Putamen (tissue), 1 donor: Measurements from ENCODE around the gene EPB41.
"Not testable (repeated sequence)": the region's sequence is repeated elsewhere in the genome, so short reads cannot be mapped to it uniquely, and the experiment has no call there.

Experiments
- DNase-seq: peaks from one replicate; pipeline ENCODE4 v3.0.0-alpha.2; 2016; ENCODE audit warnings: low spot score

EPB41 gene

DNA sequence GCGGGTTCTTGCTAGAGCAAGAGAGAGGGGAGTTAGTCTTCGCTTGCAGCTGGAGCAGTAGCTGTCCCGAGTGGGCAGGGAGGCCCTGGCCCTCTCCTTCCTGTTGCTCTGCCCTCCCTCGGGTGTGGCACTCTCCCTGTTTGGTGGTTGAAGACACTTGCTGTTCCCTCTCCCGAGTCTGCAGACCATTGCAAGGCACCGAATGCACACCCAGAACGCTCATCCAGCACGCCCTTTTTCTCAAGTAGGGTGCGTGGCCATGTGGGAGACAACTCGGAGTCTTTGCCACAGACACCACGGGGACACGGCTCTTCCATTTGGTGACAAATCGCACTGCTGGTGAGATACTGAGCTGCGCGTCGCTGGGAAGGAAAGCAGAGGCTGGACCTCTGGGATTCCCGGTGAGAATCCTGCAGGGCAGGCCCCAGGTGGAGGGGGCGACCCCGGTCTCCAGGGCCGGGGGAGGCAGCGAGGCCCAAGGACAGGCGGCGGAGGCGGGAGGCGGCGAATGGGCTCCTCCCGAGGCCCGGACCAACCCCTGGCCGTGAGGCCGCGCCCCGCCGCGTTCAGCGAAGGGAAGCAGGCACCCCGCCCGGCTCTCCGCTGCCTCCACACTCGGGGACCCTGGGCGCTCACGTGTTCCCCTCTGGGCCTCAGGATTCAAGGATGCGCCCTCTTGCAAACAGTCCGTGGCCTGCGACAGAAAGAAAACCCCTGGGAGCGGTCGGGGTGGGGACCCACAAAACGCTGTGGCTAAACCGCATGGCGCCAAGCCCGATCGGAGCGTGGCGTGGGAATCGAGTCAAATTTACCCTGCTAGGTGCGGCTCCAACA lies 219.7 kb downstream of the EPB41 start:
- DNase-seq: no peak

DNA sequence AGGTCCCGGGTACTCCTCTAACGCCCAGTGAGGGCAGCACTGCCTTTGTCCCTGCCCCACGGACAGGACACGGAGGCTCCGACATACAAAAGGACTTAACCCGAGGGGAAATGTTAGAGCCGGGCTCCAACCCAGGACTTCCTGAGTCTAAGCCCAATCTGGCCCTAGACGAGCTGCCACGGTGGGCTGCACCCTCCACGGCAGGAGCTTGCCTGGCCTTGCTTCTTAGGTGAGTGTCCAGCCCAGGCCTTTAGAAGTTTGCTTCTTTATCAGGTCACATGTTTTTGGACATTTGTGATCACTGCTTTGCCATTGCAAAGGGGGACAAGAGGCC lies 220.3 kb downstream of the EPB41 start:
- no peak for DNase-seq

DNA sequence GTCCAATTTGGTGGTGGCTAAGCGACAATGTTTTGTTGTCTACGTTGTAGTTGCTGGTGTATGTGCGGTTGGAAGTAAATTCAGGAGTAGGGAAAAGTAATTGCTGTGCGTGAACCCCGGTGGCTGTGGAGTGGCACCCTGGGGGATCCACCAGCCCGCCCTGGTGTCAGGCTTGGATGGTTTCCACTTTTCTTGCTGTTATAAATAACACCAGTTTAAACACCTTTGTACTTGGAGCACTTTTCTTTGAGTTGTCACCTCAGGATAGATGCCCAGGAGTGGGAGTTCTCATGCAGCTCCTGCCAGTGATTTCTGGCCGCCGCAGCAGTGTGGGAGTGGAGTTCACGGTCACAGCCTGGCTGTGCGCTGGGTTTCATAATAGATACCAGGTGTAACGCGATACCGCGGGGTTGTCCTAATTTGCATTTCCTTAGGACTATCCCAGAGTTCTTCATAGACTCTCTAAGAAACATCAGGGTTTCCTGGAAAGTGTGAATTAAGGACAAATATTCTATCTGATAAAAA lies 222.1 kb downstream of the EPB41 start:
- no peak for DNase-seq

DNA sequence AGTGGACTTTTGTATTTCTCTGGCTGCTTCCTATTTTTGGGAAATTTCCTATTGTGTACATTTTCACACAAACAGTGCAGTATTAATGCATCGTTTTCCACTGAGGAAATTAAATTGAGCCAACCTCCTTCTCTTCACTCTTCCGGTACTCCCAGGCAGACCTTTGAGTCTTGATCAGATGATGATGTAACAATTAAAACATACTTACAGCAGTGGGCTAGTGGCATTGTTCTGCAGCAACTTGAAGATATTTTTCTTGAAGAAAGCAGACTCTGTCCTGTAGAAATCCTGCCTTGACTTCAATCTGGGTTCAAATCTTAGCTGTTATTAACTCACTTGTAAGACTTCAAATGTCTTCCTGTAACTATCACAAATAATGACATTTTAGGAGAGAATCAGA lies 228.3 kb downstream of the EPB41 start:
- no peak for DNase-seq

DNA sequence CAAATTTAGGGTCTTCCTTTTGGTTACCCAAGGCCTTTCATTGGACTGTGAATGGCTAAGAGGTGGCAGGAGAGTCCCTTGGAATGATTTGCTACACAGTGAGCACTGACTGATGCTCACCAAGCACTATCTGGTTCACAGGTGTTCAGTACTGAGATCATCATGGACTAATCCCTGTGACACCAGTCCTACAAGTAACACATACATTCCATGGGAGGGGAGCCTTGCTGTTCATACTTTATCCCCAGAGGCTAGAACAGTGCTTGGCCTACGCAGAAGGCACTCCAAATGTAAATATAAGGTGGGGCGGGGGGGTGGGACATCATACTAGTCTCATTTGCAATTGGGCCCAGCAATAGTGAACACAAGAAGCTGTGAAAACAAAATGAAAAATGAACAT lies 229.8 kb downstream of the EPB41 start:
- no peak for DNase-seq

DNA sequence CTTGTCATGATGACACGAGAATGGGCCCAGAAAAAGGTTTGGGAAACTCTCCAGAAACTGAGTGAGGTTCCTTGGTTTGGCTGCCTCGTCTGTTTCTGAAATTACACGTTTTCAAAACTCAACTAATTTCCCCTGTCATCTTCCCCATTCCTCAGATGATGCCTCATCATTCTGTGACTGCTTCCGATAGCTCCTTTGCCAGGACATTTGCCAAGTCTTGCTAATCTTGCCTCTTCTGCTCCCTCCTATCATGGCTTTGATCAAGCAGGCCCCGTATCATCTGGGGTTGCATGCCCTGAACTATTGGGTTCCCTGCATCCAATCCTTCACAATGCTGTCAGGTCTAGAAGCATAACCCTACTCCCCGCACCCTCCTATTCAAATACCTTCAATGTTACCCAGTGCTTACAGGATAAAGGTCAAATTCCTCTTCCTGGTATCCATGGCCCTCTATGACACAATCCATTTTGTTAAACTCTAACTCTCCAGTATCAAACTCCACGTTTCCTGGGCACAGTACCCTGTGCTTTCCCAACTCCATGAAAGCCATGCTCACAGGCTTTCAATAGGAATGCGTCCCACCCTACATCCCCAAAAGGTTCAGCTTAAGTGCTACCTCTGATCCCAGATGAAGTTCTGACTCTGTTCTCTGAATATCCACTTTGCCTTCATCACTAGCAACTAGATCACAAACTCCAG lies 231.5 kb downstream of the EPB41 start:
- DNase-seq: no peak

DNA sequence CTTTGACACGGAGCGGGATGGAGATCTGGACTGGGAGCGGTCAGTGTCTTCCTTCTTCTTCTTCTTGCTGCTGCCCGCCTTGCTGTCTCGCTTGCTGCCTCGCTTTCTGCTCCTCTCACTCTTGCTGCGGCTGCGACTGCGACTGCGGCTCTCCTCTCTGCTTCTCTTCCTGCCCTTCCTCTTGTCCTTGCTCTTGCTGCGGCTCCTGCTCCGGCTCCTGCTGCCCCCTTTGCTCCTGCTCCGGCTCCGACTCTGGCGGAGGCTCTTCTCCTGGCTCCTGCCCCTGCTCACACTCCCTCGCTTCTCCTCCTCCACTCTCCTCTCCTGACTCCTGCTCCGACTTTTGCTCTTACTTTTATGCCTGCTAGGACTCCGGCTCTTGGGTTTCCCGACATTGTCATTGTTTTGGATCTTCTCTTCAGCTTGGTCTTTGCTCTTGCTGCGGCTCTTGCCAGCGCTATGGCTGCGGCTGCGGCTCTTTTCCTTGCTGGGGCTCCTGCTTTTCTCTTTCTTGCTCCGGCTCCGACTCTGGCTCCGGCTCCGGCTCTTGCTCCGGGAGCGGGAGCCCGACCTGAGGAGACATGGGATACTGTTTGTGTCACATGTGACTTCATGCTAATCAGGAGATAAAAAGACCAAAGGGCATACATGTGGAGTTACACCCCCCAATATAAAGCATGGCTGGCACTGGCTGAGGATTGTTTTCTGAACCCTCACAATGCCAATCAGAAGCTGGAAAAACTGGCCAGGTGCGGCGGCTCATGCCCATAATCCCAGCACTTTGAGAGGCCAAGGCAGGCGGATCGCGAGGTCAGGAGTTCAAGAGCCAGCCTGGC lies 234.5 kb downstream of the EPB41 start:
- DNase-seq: no peak

DNA sequence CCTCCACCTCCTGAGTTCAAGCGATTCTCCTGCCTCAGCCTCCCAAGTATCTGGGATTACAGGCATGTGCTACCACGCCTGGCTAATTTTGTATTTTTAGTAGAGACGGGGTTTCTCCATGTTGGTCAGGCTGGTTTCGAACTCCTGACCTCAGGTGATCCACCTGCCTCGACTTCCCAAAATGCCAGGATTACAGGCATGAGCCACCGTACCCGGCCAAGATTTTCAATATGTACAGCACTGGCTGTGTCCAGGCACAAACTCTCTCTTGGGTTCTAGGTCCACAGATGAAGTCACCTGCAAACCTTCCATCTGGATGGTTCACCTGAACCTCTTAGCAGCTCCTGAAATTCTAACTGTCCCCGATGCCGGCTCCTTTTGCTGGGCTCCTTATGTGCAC lies 236.0 kb downstream of the EPB41 start:
- not testable (repeated sequence) for DNase-seq

DNA sequence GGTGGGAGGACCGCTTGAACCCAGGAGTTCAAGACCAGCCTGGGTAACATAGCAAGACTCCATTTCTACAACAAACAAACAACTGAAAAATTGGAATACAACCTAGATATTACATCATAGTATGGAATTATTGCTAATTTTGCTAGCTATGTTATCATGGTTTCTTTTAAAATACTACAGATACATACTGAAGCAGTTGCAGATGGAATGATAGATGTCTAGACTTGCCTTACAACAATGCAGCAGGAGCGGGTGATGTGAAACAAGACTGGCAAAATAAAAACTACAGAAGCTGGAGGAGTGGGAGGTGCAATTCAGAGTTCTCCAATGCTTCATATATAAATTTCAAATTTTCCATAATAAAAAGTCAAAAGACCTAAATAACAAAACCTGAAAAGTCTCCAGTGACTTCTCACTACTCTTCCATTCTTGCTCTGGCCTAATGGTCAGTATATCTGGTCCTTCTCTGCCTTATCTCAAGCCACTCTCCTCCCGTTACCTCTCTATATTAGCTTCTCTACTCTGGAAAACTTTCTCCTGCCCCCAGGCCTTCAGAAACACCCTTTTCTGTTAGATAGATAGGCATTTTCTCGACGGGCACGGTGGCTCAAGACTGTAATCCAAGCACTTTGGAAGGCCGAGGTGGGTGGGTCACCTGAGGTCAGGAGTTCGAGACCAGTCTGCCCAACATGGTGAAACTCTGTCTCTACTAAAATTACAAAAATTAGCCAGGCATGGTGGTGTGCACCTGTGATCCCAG lies 237.9 kb downstream of the EPB41 start:
- no peak for DNase-seq

DNA sequence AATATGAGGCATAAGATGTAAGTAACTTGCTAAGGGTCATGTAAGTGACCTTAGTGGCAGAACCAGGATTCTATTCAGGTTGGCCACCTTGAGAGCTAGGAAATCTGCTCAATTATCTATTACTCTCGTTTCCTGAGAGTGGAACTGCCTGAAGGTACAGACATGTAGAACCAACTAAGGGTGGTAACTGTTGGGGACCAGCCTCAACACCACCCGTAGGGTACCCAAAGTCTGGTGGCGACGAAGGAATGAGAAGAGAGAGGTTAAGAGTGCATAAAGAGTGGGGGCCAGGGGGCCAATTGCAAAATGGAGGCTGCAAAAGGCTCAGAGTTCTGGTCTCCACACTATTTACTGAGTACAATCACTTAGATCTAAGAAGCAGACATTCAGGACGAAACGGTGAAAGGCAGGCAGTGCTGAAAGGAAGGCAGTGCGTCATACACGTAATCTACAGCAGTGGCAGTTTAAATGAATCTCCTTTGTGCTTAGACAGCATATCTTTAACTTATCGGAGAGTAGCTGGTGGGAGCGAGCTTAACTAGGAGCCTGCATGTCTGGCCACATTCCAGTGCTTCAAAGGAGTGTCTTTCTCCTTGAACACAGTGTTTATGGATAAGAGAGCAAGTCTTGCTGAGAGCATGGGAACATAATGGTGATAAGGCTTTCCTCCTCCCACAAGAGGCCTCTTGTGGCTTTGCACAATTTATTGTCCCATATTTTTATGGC lies 242.3 kb downstream of the EPB41 start:
- no peak for DNase-seq

DNA sequence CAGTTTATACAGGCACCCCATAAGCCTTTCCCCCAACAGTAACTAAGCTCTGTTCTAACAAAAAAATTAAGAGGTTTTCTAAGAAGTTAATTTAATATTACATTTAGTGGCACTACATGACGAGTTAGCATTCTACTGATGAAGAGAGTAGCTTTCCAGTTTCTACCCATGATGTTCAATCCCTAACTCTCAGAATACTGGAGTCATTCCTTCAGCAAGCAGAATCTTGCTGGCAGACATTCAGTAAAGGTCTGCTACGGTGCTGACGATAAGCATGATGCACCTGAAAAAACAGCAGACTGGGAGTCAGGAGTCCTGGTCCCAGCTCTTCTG lies 242.9 kb downstream of the EPB41 start:
- no peak for DNase-seq

DNA sequence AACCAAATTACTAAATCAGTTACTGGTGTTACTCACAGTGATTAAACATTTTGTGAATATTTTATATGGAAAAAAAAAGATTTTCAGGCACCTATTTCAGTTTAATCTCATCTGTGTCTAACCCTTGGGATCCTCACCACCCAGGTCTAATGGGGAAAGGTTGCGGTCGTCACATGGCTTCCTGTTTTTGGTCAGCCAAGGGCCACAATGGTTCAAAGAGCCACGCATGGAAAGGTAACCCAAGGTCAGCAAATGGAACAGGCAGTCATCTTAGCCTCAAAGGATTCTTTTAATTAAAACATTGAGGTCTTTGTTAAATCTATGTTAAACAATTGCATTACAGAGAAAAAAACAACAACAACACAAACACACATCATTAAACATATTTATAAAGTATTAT lies 245.4 kb downstream of the EPB41 start:
- no peak for DNase-seq

DNA sequence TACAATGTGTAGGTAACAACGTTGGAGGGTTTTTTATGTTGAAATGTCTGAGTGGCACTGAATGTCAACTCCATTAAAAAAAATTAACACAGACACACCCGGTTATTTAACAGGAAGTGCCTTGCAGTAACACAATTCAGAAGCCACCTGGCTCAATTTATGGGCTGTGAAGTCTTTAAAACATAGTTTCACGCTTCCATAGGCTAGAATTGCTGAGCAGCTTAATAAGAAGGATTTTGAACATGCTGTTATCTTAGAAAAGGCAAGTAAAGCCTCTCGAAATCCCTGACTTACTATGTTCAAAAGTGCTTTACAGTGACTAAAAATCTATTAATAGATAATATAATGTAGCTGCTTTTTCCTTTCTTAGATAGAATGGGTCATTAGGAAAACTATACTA lies 247.7 kb downstream of the EPB41 start:
- DNase-seq: no peak

DNA sequence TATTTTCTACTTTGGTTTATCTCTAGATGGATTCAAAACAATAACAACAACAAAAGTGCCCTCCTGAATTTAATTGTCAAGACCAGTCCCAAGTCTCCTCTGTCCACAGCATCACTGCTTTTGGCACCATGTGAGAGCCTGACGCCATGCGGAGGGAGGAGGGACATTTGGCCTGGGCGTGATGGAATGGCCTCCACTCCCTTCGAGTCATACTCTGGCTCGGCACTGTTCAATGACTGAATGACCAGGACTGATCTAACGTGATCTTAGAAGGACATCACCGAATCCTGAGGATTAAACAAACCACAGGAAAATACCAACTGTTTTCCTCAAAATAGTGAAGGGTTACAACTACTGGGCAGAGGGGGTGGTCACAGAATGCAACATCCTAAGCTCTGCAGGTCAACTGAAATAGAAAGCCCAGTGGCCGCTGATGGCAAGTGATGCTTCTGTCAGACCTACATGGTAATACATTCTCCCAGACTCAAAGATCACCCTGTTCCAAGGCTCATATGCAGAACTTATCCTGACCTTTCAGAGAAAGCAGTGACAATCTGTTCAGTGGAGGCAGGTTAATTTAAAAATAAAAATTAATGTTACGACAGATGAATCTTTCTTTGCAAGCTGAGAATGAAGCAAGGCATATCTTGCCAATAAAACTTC lies 248.2 kb downstream of the EPB41 start:
- DNase-seq: no peak

DNA sequence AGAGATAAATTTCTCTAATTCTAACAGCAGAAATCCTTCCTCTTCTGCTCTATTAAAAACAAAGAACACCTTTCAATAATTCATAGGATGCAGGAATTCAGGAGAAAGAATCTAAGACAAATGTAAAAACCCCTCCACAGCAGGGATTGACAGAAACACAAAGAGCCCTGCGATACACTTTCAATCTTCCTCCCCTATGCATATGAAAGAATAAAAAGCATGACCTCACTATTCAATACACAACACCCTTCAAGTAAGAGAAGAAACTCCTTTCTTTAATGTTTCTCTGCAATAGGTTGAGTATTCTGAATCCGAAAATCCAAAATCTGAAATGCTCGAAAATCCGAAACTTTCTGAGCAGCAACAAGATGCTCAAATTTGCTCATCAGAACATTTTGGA lies 250.2 kb downstream of the EPB41 start:
- DNase-seq: no peak

DNA sequence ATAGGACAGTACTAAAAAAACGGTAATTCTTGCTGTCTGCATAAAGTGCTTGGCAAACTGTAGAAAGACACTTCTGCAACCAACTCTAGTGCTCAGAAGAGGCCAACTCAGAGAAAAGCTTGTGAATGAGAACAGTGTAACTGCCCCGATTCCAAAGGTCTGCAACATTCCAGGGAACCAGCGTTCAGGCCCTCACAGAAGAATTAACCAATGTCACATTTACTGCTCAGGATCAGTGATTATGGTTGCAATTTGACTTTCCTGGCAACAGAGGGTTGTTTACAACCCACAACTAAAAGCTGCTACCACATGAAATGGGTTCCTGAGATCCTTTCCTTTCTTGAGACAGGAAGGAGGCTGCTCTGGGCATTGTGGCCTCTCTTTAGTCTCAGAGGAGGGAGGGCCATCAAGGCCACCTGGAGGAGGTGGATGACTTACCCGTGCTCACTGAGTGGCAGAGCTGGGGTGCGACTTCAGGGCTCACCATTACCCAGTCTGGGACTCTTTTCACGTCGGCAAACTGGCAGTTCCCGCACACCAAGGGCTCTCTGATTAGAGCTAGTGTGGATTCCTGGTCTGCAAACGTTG lies 252.0 kb downstream of the EPB41 start:
- DNase-seq: no peak

DNA sequence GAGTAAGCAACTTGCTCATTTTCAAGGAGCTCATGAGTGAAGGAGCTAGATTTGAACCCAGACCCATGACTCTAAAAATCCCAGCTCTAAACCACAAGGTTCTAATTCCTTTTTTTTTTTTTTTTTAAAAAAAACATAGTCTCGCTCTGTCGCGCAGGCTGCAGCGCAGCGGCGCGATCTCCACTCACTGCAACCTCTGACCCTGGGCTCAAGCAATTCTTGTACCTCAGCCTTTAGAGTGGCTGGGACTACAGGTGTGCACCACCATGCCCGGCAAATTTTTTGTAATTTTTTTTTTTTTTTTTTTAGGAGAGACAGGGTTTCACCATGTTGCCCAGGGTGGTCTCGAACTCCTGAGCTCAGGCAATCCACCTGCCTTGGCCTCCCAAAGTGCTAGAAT lies 253.5 kb downstream of the EPB41 start:
- no peak for DNase-seq
